Neuronal stem cell (in vitro differentiated cells): ENCODE data around the gene GPC5.

Source experiments
- DNase-seq: peaks from one replicate; pipeline ENCODE4 v3.0.0-alpha.2; 2013; ENCODE audit warnings: low spot score
- H2AFZ ChIP-seq: one replicate; pipeline ENCODE4 v1.6.1; 2013; ENCODE audit warnings: mild to moderate bottlenecking, low read length, inconsistent platforms
- H2AK5ac ChIP-seq: 2 replicates; pipeline ENCODE4 v1.6.1; 2013; ENCODE audit warnings: low read depth, mild to moderate bottlenecking, inconsistent platforms, low read length, moderate library complexity, mixed read lengths
- H2BK120ac ChIP-seq: 2 replicates; pipeline ENCODE4 v1.6.1; 2013; ENCODE audit warnings: low read depth, mild to moderate bottlenecking, inconsistent platforms, low read length, moderate library complexity, mixed read lengths
- H2BK12ac ChIP-seq: one replicate; pipeline ENCODE4 v1.6.1; 2013; ENCODE audit warnings: low read length, inconsistent platforms
- H2BK15ac ChIP-seq: 2 replicates; pipeline ENCODE4 v1.6.1; 2013; ENCODE audit warnings: mild to moderate bottlenecking, low read length, inconsistent platforms, mixed read lengths
- H2BK5ac ChIP-seq: one replicate; pipeline ENCODE4 v1.6.1; 2013; ENCODE audit warnings: inconsistent platforms, mild to moderate bottlenecking, low read length, moderate library complexity
- H3K14ac ChIP-seq: one replicate; pipeline ENCODE4 v1.6.1; 2013; ENCODE audit warnings: low read length, inconsistent platforms
- H3K18ac ChIP-seq: 2 replicates; pipeline ENCODE4 v1.6.1; 2013; ENCODE audit warnings: low read length, inconsistent platforms
- H3K23ac ChIP-seq: 2 replicates; pipeline ENCODE4 v1.6.1; 2013; ENCODE audit warnings: low read depth, mild to moderate bottlenecking, mixed read lengths, low read length, inconsistent platforms; ENCODE audit not compliant: poor library complexity
- H3K27ac ChIP-seq: replicated peaks from 3 replicates; pipeline ENCODE4 v1.5.1; 2013; ENCODE audit warnings: low read length, inconsistent platforms
- H3K27me3 ChIP-seq, 3 experiments: 2 replicates each; pipeline ENCODE4 v1.6.1; 2013; ENCODE audit warnings: low read length in 3 of 3, mild to moderate bottlenecking in 2 of 3, inconsistent platforms in 1 of 3, low read depth in 1 of 3, mixed read lengths in 1 of 3, moderate library complexity in 1 of 3; ENCODE audit not compliant: control insufficient read depth in 3 of 3, insufficient read depth in 3 of 3
- H3K36me3 ChIP-seq, 2 donors: replicated peaks in 1 of 2; 2 replicates each; pipeline ENCODE4 v1.6.1; 2013; ENCODE audit warnings: low read length in 2 of 2; ENCODE audit not compliant: control insufficient read depth in 2 of 2, insufficient read depth in 2 of 2
- H3K4ac ChIP-seq: 2 replicates; pipeline ENCODE4 v1.6.1; 2013; ENCODE audit warnings: inconsistent platforms, mild to moderate bottlenecking, low read length, moderate library complexity
- H3K4me1 ChIP-seq, 2 donors: 1 replicate in 1 of 2; 2 replicates in 1 of 2; pipeline ENCODE4 v1.6.1; 2013; ENCODE audit warnings: low read length in 2 of 2, low read depth in 1 of 2; ENCODE audit not compliant: control insufficient read depth in 2 of 2, insufficient read depth in 1 of 2
- H3K4me2 ChIP-seq: one replicate; pipeline ENCODE4 v1.6.1; 2013; ENCODE audit warnings: mild to moderate bottlenecking, low read length, inconsistent platforms; ENCODE audit not compliant: insufficient read depth, poor library complexity, severe bottlenecking
- H3K4me3 ChIP-seq, 2 donors: 2 replicates each; pipeline ENCODE4 v1.5.1; 2013; ENCODE audit warnings: low read length in 2 of 2, mild to moderate bottlenecking in 2 of 2, inconsistent platforms in 1 of 2, moderate library complexity in 1 of 2
- H3K79me1 ChIP-seq: one replicate; pipeline ENCODE4 v1.6.1; 2013; ENCODE audit warnings: low read depth, mild to moderate bottlenecking, inconsistent platforms, low read length, moderate library complexity
- H3K9ac ChIP-seq: one replicate; pipeline ENCODE4 v1.6.1; 2013; ENCODE audit warnings: mild to moderate bottlenecking, low read depth, low read length, inconsistent platforms; ENCODE audit not compliant: poor library complexity
- H3K9me3 ChIP-seq, 2 donors: replicated peaks in 1 of 2; 2 replicates each; pipeline versions ENCODE3 to v1.6.1; 2013; ENCODE audit warnings: low read length in 2 of 2, mild to moderate bottlenecking in 2 of 2, inconsistent platforms in 1 of 2, low read depth in 1 of 2, mixed read lengths in 1 of 2, moderate library complexity in 1 of 2; ENCODE audit not compliant: control insufficient read depth in 2 of 2, insufficient read depth in 1 of 2
- H4K8ac ChIP-seq: one replicate; pipeline ENCODE4 v1.6.1; 2013; ENCODE audit warnings: low read depth, mild to moderate bottlenecking, inconsistent platforms, low read length, moderate library complexity
- H4K91ac ChIP-seq: one replicate; pipeline ENCODE4 v1.6.1; 2013; ENCODE audit warnings: low read length, low read depth, mild to moderate bottlenecking, inconsistent platforms; ENCODE audit not compliant: poor library complexity
- WGBS, 2 donors: extraction: QIAGEN DNeasy Blood & Tissue Kit; methylation state at CpG; one replicate each; pipeline ENCODE4 v1.1.7; 2013; ENCODE audit warnings: missing lambda C conversion rate in 2 of 2, mixed read lengths in 1 of 2; ENCODE audit not compliant: insufficient read length in 2 of 2, insufficient replicate concordance in 1 of 2; ENCODE audit errors: extremely low coverage in 2 of 2; 5-methylcytosine and 5-hydroxymethylcytosine counted together

The GPC5 gene

GRCh38 chr13:91768746-91769145 lies 370.3 kb downstream of the GPC5 start:
- Histone ChIP-seq H3K9ac (no peak overlapping the region), H3K9me3 (no peaks in the 10 kb centered on the region), H3K23ac (no peak overlapping the region), H2BK12ac (no peak overlapping the region), H2BK15ac (no peak overlapping the region), H3K4me1 (no peaks in the 10 kb centered on the region), H4K8ac (no peak overlapping the region), H3K18ac (no peak overlapping the region), H3K4ac (no peak overlapping the region), H3K27me3 (no peaks in the 10 kb centered on the region), H2AFZ (no peak overlapping the region), H3K14ac (no peak overlapping the region), H3K4me2 (no peak overlapping the region), H3K36me3 (no peaks in the 10 kb centered on the region), H3K79me1 (no peaks in the 10 kb centered on the region), H2AK5ac (no peak overlapping the region), H4K91ac (no peak overlapping the region), H2BK5ac (no peak overlapping the region), H3K27ac (no peak overlapping the region), H2BK120ac (no peak overlapping the region), H3K4me3 (no peak overlapping the region)
- no peak for DNase-seq
- no CpG with 5 or more reads among the region's 2 CpGs for WGBS, 2 donors

GRCh38 chr13:91771229-91771628 lies 372.8 kb downstream of the GPC5 start:
- no peaks in the 10 kb centered on the region for H3K4me1 ChIP-seq
- no peaks in the 10 kb centered on the region for H3K79me1 ChIP-seq
- WGBS, 2 donors, result no CpG with 5 or more reads among the region's 1 CpG
- H3K4ac ChIP-seq, result no peak overlapping the region
- no peaks in the 10 kb centered on the region for H3K9me3 ChIP-seq
- H2AFZ ChIP-seq, result no peak overlapping the region
- H3K9ac ChIP-seq, result no peak overlapping the region
- H3K36me3 ChIP-seq, result no peaks in the 10 kb centered on the region
- no peak overlapping the region for H3K18ac ChIP-seq
- H2AK5ac ChIP-seq, result no peak overlapping the region
- H3K4me2 ChIP-seq, result no peak overlapping the region
- no peak overlapping the region for H4K8ac ChIP-seq
- DNase-seq, result no peak
- no peak overlapping the region for H2BK120ac ChIP-seq
- H3K14ac ChIP-seq, result no peak overlapping the region
- no peak overlapping the region for H2BK15ac ChIP-seq
- H2BK12ac ChIP-seq, result no peak overlapping the region
- H2BK5ac ChIP-seq, result no peak overlapping the region
- no peak overlapping the region for H3K27ac ChIP-seq
- H3K23ac ChIP-seq, result no peak overlapping the region
- no peak overlapping the region for H3K4me3 ChIP-seq
- H4K91ac ChIP-seq, result no peak overlapping the region
- no peaks in the 10 kb centered on the region for H3K27me3 ChIP-seq

GRCh38 chr13:91773591-91774227 lies 375.3 kb downstream of the GPC5 start:
- no peak overlapping the region for H3K18ac ChIP-seq

GRCh38 chr13:91774397-91774796 lies 376.0 kb downstream of the GPC5 start:
- no peak overlapping the region for H4K91ac ChIP-seq
- no peak overlapping the region for H3K18ac ChIP-seq
- H3K36me3 ChIP-seq, result no peaks in the 10 kb centered on the region
- no peak overlapping the region for H3K4me2 ChIP-seq
- H2BK12ac ChIP-seq, result no peak overlapping the region
- H3K14ac ChIP-seq, result no peak overlapping the region
- no peaks in the 10 kb centered on the region for H3K4me1 ChIP-seq
- no peaks in the 10 kb centered on the region for H3K27me3 ChIP-seq
- H3K9me3 ChIP-seq, result no peaks in the 10 kb centered on the region
- H2BK120ac ChIP-seq, result no peak overlapping the region
- no CpG with 5 or more reads among the region's 3 CpGs for WGBS, 2 donors
- H3K79me1 ChIP-seq, result no peaks in the 10 kb centered on the region
- H3K4ac ChIP-seq, result no peak overlapping the region
- no peak overlapping the region for H2AFZ ChIP-seq
- no peak overlapping the region for H3K4me3 ChIP-seq
- no peak overlapping the region for H2AK5ac ChIP-seq
- H2BK5ac ChIP-seq, result no peak overlapping the region
- H3K9ac ChIP-seq, result no peak overlapping the region
- no peak for DNase-seq
- no peak overlapping the region for H3K27ac ChIP-seq
- H2BK15ac ChIP-seq, result no peak overlapping the region
- no peak overlapping the region for H3K23ac ChIP-seq
- H4K8ac ChIP-seq, result no peak overlapping the region

More at GRCh38 chr13:91773591-91774227, 375.3 kb downstream of the GPC5 start:
- Histone ChIP-seq H2AK5ac (no peak overlapping the region), H2BK120ac (no peak overlapping the region), H3K4me3 (no peak overlapping the region), H3K9ac (no peak overlapping the region), H2BK12ac (no peak overlapping the region), H3K4me2 (no peak overlapping the region), H2BK5ac (no peak overlapping the region), H3K23ac (no peak overlapping the region), H3K27ac (no peak overlapping the region), H2AFZ (no peak overlapping the region), H2BK15ac (no peak overlapping the region), H3K9me3 (no peaks in the 10 kb centered on the region), H4K8ac (no peak overlapping the region), H3K27me3 (no peaks in the 10 kb centered on the region), H3K4me1 (no peaks in the 10 kb centered on the region), H4K91ac (no peak overlapping the region), H3K14ac (no peak overlapping the region), H3K4ac (no peak overlapping the region), H3K79me1 (no peaks in the 10 kb centered on the region), H3K36me3 (no peaks in the 10 kb centered on the region)
- no CpG with 5 or more reads among the region's 3 CpGs for WGBS, 2 donors
- DNase-seq, result no peak
